GM19240 (cell line): ENCODE results near the gene AFF2.

Experiments used
- DNase-seq: peaks from one replicate; pipeline ENCODE4 v3.0.0; 2011; ENCODE audit warnings: low spot score; ENCODE audit not compliant: insufficient read length

The AFF2 gene

DNA sequence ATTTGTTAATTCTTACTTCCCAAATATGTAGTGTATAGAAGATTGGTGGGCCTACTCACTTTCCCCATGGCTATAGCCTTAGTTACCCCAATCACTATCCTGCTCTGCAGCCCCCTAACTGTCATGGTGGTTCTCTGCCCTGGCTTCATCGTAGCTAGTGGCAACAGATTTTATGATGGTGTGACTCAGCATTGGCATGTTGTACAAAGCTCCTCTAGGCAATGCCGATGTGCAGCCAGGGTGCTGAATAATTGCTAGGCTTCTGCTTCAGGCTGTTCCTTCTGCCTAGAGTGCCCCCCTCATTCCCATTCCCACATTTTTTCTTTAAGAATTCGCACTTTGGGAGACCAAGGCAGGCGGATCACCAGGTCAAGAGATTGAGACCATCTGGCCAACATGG is 35.2 kb downstream of the AFF2 start:
- no peak for DNase-seq

DNA sequence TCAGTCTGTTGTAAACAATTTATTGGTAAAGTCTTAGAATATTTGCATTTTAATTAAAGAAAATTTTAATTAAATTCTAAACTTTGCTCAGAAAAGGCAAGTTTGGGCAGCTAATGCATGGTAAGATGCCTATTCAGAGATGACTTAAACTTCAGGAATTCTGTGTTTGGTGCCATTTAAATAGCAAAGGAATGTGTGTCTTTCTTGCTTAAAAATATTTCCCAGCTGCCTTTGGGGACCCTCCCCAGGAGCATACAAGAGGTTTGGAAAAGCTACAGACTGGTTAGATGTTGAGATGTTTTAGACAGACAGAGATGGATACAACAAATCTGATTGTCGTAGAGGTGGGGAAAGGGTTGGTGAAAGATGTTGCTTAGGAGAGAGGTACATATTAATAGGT is 36.5 kb downstream of the AFF2 start:
- DNase-seq = no peak

DNA sequence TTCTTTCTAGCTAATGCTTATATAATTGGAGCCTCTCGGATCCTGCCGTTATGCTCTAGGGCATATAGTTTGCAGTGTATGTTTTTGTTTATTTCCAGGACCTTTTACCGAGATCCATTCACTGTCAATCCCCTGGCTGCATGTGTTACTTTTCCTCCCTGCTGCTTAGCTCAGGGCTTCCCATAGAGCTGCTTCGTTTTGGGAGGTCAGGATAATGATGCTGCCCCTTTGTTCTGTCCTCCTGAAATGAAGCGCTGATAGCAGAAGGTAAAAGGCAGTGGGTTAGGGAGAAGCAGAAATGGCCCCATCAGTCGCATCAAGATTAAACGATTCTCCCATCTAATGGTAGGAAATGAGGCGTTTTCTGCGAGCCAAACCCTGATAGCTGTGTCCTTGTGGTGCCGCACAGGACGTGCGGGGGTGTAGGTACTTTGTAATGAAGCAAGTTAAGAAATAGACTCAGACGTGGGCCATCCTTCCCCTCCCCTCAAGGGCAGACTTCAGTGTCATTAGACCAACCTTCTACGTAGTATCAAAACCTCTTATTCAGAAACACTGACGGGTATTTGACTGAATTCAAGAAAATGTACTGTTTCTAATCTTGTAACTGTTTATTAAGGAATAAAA is 37.3 kb downstream of the AFF2 start:
- DNase-seq = no peak

DNA sequence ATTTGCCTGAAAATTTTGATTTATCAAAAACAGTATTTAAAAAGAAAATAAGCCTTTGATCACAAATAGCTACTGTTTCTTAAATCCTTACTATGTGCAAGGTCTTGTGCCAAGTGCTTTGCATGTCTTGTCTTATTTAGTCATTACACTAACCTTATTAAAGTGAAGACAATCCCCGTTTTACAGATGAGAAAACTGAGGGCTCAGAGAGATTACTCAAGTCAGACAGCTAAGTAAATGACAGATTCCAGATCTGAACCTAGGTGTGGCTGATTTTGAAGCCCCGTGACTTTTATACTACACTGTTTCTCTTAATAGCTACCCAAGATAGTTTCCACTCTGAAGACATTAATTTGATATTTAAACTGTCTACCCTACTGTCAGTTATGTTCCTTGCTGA is 38.2 kb downstream of the AFF2 start:
- no peak for DNase-seq

DNA sequence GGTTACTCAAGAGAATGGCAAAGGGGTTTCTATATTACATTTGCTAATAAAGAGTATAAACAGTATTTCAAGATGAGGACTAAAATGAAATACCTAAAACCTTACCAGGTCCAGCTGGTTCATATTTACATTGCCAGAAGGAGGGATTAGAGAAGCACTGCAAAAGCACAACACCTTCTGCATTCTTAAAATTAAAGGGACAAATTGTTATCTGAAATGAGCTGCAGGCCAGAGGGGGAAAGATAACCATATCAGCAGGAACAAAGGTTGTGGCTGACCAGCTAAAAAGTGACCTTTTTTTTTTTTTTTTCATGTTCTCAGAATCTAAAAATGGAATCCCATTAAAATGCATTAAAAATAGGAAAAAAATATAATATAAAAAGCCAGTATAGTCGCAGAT is 39.7 kb downstream of the AFF2 start:
- no peak for DNase-seq

DNA sequence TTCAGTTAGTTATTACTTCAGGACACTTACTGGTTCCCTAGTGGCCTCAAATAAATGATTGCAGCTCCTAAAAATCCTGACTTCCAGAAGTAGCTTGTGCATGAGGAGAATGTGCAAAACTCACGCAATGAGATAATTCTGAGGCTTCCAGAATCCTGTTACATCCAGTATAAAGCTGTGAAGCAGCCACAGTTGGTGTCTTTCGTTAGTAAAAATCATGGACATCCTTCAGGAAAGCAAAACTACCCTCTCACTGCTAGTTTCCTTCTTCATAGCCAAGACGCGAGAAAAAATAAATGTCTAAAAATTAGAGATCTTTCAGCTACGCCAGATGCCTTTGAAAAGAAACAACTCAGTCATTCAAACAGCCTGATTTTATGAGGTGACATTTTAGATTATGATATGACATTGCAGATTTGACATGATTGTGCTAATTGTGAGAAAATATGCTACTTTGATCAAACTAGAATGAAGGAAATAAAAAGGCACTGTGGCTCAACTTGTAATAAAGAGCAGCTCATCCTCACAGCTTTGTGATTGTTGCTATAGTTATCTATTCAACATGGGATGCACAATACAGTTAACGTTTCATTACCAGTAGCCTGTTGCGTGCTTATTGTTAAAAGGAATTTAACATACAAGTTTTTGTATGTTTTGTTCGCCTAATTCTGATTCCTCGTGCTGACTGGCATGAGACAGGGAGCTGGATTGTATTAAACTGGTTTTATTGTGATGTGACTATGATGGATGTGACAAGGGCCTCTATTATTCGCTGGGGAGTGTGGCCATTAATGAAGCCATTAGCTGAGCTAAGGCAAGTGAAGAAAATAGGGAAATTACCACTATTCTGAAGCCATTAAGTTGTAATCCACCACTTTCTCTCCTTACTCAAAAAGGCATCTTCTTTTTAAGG is 40.5 kb downstream of the AFF2 start:
- DNase-seq = no peak

DNA sequence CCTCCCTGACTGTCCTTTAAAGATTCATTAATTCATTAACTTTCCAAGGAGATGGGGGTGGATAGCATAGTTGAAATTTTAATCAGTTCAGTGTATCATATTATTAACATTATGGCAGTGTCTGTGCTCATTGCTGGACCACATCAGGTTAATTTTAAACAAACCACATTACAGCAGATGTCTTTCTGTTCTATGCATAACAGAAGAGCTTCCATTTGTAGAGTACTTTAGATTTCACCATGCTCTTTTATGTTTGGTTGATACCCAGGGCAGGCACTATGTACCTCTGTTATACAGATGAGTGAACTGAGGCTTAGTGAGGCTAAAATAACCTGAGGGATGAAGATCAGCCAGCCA is 41.1 kb downstream of the AFF2 start:
- DNase-seq = no peak

DNA sequence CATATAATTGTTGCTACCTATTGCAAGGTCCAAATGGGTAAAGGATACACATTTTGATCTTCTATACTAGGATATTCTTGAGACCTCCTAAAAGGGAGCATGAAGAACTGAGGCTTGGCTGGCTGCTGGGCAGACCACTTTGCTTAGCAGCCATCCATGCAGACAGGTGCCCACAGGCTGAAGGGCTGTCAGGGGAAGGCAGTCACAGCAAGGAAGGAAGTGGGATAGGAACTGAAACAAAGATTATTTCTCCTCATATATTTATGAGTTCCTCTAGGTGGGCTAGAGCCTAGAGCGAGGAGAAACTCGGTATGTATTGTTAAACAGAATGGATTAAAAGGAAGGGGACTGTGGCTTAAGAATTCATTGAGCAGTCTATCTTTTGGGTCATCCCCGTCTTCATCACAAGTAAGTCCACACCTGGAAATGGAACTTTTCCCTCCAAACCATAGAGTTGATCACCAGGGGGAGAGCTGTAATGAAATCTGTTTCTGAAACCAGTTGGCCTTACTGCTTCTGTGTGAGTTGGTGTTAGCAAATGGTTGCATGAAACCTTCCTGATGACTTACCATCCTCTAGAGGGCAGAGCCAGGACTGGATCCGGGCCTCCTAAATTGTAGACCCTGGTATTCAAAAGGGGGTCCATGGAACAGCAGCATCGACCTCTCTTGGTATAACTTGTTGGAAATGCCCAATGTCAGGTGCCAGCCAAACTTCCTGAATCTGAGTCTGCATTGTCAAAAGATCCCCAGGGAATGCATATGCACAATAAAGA is 42.3 kb downstream of the AFF2 start:
- no peak for DNase-seq

DNA sequence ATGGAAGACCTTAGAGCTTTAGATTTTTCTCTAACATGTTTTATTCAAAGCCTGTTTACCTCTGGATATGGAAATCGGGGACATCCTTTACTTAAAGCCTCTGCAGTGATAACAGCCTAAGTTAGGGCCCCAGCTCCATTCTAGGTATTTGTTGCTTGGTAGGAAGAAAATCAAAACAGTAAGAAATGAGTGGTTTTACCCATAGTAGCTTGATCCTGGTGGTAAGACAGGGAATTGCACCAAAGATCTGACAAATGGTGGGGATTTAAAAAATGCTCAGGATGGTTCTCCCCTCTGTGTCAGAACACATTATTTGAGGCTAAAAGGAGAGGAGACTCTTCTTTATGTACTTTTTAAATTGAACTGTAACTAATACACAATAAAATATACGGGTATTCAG is 52.4 kb downstream of the AFF2 start:
- DNase-seq = no peak

DNA sequence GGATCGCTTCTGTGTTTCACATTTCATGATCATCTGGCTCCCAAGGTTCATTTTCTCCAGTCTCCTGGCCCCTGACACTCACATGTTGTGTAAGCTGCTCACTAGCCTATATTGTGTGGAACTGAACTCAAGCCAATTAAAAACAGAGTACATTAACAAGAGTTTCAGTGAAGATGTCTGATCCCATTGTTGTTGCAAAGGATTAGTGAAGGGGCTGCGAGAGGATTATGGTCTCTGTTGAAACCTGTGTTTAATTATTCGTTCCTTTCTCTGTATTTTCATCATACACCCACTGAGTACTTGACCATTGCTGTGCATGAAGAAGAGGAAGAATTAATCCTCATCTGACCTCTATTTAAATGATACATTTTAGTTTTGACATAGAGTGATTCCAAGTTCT is 54.7 kb downstream of the AFF2 start:
- DNase-seq = no peak

DNA sequence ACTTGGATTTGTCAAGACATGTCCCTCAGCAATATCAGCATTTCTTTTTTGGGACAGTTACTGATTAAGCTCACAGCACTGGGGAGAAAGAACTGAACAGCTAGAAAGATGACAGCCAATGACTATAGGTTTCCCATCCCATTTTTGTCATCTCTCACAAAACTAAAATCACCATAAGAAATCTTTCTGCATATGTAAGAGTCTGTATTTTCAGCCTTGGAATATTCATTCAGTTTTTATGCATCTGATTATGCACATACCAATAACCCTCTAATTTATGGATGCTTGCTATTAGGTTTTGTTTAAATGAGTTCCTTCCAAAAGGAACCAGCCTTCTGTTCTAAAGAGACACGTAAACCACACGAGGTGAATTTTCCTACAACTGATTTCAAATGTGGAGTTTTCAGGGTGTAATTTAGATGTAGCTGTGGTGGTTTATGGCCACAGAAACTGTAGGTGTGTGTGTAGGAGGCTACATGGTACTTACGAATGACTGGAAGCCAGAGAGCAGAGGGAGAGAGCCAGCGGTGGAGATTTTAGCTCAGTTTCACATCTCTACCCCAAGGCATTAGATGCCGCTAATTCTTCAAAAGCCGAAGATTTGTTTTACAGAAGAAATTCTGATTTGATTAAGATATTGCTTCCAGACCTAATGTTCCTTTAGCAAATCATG is 55.3 kb downstream of the AFF2 start:
- no peak for DNase-seq

DNA sequence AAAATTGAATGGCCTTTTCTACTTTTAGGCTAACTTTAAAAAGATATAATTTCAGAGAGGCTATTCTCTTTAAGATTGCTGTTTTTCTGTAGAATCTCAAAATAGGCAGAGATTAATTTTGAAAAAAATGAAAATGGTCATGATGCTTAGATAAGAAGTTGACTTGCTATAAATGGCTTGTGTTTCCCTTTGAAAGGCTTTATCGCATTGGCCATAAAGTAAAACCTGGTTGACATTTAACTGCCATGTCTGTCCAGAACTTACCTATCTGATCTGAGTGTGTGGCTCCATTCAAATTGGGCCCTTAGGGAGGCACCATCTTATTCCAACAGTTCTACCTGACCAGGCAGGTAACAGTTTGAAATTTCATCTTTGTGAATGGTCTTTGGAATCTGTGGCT is 56.1 kb downstream of the AFF2 start:
- no peak for DNase-seq

DNA sequence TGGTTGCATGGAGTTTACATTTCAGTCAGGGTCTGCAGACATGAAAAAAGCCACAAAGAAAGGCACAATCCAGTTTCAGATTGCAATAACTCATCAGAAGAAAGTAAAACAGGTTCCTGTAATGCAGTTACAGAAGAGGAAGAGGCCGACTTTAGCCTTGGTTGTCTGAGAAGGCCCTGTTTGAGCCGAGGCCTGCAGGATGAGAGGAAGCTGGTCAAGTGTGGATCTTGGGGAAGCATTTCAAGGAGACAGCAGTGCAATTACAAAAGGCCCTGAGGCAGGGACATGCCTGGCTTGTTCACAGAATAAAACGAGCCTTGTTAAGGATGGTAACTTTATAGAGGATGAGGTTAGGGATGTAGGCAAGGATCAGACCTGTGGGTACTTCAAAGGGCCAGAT is 62.4 kb downstream of the AFF2 start:
- DNase-seq = no peak

DNA sequence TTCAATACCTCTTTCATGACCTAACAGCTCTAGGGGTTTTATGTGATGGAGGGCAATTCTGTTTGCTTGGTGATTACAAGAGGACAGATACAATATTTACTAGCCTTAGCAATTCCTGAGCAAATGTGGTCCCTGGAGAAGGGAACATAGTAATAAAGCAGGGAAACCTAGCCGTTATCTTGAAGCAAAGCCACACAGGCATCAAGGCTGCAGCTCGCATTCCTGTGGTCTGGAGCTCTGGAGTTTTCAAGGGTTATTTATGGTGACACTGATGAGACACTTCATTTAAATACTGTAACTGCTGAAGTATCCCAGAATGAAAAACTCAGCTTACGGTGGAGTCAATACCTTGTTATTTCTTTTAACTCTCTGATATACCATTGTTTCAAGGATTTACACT is 66.8 kb downstream of the AFF2 start:
- no peak for DNase-seq

DNA sequence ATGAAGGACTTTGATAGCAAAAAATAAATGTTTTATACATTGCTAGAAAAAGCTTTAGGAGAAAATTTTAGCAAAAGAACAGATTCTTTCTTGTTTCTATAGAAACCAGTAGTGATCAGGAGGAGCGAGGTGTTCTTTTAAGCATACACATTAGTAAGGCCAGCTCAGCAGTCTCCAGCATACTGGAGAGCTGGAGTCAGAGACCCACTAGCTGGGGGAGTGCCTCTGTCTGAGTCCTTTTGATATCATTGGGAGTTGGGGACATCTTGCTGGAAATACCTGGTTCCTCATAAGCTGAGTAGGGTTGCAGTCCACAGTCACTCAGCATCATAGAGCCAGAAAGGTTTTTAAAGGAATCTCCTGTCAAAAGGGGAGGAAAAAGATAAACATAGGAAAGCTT is 67.4 kb downstream of the AFF2 start:
- DNase-seq = no peak

DNA sequence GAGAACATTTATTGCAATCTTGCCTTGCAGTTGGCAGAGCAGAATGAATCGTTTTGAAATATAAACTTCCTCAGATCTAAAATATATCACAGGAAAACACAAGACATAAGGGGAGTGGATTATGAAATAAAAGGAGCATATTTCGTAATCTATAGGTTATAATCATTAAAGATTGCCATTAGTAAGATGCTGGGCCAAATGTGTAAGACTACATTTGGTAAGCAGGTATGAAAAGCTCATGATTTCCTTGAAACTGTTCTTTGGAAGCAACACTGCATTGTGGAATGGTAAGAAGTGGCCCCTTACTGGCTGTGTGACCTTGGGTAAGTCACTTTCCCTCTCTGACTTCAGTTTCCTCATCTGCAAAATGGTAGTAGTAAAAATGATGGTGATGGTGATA is 68.3 kb downstream of the AFF2 start:
- DNase-seq = no peak

DNA sequence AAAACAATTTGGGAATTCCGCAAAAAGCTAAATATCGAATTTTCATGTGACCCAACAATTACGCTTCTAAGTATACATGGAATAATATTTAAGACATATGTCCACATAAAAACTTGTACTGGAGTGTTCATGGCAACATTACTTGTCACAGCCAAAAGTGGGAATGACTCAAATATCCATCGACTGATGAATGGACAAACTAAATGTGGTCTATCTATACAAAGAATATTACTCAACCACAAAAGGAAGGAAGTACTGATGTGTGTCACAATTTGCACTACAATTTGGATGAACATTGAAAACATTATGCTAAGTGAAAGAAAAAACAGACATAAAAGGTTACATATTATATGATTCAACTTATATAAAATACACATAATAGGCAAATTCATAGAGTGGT is 71.9 kb downstream of the AFF2 start:
- no peak for DNase-seq

DNA sequence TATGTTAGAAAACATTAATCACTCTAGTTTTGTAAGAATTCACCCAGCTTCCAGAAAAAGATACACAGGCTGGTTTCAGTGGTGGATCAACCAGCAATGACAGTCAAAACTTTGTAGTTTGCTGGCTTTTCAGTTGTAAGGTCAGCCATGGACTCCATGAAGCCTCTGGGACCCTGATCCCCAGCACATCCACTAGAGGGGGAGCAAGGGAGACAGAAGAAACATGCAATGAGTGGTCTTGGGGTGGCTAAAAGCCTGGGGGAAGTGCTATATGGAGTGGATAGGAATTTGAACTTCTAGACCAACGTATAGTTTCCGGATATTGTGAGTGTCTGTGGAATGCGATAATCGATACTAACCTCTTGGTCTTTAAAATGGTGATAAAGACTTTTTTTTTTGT is 72.7 kb downstream of the AFF2 start:
- no peak for DNase-seq

DNA sequence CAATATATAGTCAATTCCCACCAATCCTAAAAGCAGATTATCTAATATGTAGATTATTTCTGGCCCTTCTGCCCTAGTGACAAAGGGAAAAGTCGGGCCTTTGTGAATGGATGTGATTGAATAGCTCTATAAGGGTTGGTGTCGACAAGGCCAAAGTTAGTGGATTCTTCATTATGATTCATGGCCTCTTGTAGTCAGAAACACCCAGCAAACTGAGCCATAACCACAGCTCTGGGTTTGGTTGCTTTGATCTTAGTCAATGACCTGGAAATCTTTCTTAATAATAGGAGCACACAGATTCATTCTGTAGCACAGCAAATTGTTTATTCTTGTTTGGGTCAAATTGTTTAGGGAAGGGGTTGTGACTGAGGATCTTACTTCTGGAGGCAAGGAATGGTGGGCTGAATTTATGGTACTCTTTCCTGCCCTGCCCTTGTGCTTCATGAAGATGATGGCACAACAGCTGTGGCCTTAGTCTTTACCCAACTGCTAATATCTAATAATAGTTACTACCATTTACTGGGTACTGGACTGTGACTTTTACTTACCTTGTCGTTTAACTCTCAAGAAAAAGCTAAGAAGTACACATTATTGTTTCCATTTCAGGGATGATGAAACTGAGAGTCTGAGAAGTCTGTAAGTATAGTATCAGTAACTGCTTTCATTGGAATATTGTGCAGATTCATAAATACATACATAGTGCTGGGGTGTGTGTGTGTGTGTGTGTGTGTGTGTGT is 74.0 kb downstream of the AFF2 start:
- DNase-seq = no peak

DNA sequence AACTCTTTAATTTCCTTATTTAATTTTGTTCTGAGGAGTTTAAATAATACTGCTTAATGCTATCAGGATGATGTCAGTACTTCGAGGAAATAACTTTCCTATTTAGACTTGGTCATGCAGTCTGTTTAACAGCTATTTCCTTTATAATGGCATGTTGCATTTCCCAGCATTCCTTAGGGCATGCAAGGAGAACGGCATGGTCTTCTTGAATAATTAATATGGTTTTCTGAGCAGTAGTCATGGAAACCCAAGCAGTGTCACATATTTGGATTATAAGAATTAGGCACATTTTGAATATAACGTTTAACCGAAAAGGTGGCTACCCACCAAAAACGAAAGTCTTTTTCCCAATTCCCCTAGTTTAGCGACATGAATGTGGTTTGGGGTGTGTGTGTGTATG is 76.0 kb downstream of the AFF2 start:
- no peak for DNase-seq

DNA sequence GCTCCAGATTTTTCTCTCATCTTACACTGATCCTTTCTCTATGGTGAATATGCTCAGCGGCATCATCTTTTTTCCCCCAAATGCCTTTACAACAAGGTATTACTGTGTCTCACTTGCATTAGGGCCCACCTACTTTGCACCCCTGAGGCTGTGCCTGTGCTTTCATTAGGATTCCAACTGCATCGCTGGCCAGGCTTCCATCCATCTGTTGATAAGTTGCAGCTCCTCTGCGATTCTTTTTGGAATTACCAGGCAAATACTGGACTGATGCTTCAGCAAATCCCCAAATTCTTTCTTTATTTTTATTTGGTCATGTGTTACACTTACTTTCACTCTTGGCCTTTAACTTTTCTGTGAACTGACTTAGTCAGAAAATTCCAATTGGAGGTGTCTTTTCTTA is 77.3 kb downstream of the AFF2 start:
- no peak for DNase-seq
